ENCODE measurements around the gene CNGB1.

DNA sequence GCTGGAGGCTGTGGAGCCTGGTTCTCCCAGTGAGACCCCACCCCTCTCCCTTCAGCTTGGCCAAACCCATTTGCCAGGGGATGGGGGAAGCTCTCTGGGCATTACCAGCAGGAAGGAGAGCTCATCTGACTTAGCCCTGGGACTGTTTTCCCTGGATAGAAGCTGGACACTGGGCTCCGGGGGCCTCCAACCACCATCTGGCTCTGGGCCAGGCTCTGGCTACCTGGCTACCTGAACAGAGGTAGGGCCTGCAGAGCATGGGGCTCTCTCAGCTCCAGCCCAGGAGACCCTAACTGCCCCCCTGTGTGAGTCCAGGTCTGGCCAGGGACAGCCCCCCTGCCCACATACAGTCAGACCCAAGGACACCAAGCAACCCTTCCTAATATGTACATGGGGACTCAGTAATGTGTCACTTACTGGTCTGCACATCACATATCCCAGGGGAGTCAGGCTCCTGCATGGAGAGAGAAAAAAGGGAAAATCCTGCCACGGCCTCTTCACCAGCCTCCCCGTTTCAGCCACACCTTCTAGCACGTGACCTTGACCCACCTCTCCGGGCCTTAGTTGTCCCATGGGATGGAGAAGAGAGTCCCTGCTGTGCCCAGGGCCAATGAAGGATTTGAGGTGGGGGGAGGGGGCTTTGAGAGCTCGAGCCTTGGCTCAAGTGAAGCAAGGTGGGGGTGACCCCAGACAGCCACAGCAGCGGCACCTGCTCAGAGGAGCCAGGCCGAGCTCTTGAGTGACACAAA lies 13.8 kb downstream of the CNGB1 start:
- TF ChIP-seq, protein P1, sequence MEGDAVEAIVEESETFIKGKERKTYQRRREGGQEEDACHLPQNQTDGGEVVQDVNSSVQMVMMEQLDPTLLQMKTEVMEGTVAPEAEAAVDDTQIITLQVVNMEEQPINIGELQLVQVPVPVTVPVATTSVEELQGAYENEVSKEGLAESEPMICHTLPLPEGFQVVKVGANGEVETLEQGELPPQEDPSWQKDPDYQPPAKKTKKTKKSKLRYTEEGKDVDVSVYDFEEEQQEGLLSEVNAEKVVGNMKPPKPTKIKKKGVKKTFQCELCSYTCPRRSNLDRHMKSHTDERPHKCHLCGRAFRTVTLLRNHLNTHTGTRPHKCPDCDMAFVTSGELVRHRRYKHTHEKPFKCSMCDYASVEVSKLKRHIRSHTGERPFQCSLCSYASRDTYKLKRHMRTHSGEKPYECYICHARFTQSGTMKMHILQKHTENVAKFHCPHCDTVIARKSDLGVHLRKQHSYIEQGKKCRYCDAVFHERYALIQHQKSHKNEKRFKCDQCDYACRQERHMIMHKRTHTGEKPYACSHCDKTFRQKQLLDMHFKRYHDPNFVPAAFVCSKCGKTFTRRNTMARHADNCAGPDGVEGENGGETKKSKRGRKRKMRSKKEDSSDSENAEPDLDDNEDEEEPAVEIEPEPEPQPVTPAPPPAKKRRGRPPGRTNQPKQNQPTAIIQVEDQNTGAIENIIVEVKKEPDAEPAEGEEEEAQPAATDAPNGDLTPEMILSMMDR (IDR thresholded peaks at IDR 0.05; ENCODE audit: poor library complexity, severe bottlenecking): no peak
- TF ChIP-seq RAD21 (conservative IDR thresholded peaks at IDR 0.05) (no peak), POLR2AphosphoS5 (IDR thresholded peaks at IDR 0.05) (no peak), EZH2 (IDR thresholded peaks at IDR 0.05; ENCODE audit: borderline replicate concordance, insufficient read depth, low read length, poor library complexity, severe bottlenecking) (no peak), SMC3 (conservative IDR thresholded peaks at IDR 0.05; ENCODE audit: poor library complexity) (no peak), MXI1 (conservative IDR thresholded peaks at IDR 0.05; ENCODE audit: poor library complexity, severe bottlenecking) (no peak), EP300 (conservative IDR thresholded peaks at IDR 0.05; ENCODE audit: poor library complexity, severe bottlenecking) (no peak)
- TF ChIP-seq, protein P2, sequence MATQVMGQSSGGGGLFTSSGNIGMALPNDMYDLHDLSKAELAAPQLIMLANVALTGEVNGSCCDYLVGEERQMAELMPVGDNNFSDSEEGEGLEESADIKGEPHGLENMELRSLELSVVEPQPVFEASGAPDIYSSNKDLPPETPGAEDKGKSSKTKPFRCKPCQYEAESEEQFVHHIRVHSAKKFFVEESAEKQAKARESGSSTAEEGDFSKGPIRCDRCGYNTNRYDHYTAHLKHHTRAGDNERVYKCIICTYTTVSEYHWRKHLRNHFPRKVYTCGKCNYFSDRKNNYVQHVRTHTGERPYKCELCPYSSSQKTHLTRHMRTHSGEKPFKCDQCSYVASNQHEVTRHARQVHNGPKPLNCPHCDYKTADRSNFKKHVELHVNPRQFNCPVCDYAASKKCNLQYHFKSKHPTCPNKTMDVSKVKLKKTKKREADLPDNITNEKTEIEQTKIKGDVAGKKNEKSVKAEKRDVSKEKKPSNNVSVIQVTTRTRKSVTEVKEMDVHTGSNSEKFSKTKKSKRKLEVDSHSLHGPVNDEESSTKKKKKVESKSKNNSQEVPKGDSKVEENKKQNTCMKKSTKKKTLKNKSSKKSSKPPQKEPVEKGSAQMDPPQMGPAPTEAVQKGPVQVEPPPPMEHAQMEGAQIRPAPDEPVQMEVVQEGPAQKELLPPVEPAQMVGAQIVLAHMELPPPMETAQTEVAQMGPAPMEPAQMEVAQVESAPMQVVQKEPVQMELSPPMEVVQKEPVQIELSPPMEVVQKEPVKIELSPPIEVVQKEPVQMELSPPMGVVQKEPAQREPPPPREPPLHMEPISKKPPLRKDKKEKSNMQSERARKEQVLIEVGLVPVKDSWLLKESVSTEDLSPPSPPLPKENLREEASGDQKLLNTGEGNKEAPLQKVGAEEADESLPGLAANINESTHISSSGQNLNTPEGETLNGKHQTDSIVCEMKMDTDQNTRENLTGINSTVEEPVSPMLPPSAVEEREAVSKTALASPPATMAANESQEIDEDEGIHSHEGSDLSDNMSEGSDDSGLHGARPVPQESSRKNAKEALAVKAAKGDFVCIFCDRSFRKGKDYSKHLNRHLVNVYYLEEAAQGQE (IDR thresholded peaks at IDR 0.05; ENCODE audit: borderline replicate concordance): no peak

Measured in neural cell (in vitro differentiated cells).